GM12892 (cell line): ENCODE measurements around the gene ACTN1.

Source experiments
- DNase-seq: peaks from one replicate; pipeline ENCODE4 v3.0.0; 2011; ENCODE audit not compliant: insufficient read length
- FAIRE-seq: peaks from 2 replicates; lab custom pipeline; 2011; peaks lifted over from hg19 to GRCh38; lab: Jason Lieb, UNC
- POLR2A ChIP-seq: IDR thresholded peaks from 2 replicates; pipeline ENCODE4 v1.6.1; 2011; ENCODE audit warnings: low read depth, low read length, control low read depth
- POLR2AphosphoS5 ChIP-seq: IDR thresholded peaks from 2 replicates; pipeline ENCODE4 v1.6.1; 2011; ENCODE audit warnings: low read depth, low read length, control low read depth
- TAF1 ChIP-seq: IDR thresholded peaks from 2 replicates; pipeline ENCODE4 v1.6.1; 2011; ENCODE audit warnings: low read depth, mild to moderate bottlenecking, control low read depth, low read length, borderline replicate concordance

The ACTN1 gene

GRCh38 chr14:68927956-68928675 lies 51.0 kb downstream of the ACTN1 start:
- TF ChIP-seq POLR2AphosphoS5: no peak
- no peak for TF ChIP-seq TAF1
- TF ChIP-seq POLR2A: no peak
- DNase-seq (no peak), FAIRE-seq (no peak)

GRCh38 chr14:68927089-68927488 lies 52.0 kb downstream of the ACTN1 start:
- TF ChIP-seq POLR2AphosphoS5 (no peak), TAF1 (no peak), POLR2A (no peak)
- FAIRE-seq (no peak), DNase-seq (no peak)

GRCh38 chr14:68926236-68926635 lies 52.9 kb downstream of the ACTN1 start:
- DNase-seq: no peak
- no peak for TF ChIP-seq POLR2AphosphoS5
- no peak for TF ChIP-seq POLR2A
- no peak for TF ChIP-seq TAF1
- no peak for FAIRE-seq

GRCh38 chr14:68925373-68925772 lies 53.7 kb downstream of the ACTN1 start:
- TF ChIP-seq TAF1 (no peak), POLR2AphosphoS5 (no peak), POLR2A (no peak)
- no peak for FAIRE-seq
- DNase-seq: no peak

GRCh38 chr14:68924186-68925158 lies 54.6 kb downstream of the ACTN1 start:
- FAIRE-seq (no peak), DNase-seq (no peak)
- no peak for TF ChIP-seq POLR2AphosphoS5
- no peak for TF ChIP-seq POLR2A
- TF ChIP-seq TAF1: no peak

- TF ChIP-seq POLR2A (no peak), TAF1 (no peak), POLR2AphosphoS5 (no peak)
- DNase-seq: no peak
- FAIRE-seq: no peak
Observed at GRCh38 chr14:68922886-68923285, 56.2 kb downstream of the ACTN1 start.

- DNase-seq (no peak), FAIRE-seq (no peak)
- TF ChIP-seq TAF1 (no peak), POLR2A (no peak), POLR2AphosphoS5 (no peak)
Observed at GRCh38 chr14:68922201-68922621, 56.9 kb downstream of the ACTN1 start.

GRCh38 chr14:68921666-68922065 lies 57.4 kb downstream of the ACTN1 start:
- no peak for FAIRE-seq
- TF ChIP-seq TAF1: no peak
- TF ChIP-seq POLR2AphosphoS5: no peak
- no peak for TF ChIP-seq POLR2A
- DNase-seq: no peak

- no peak for DNase-seq
- no peak for FAIRE-seq
- TF ChIP-seq TAF1 (no peak), POLR2AphosphoS5 (no peak), POLR2A (no peak)
Observed at GRCh38 chr14:68921049-68921448, 58.1 kb downstream of the ACTN1 start.

GRCh38 chr14:68919129-68919927 lies 59.8 kb downstream of the ACTN1 start:
- no peak for DNase-seq
- no peak for FAIRE-seq
- TF ChIP-seq POLR2AphosphoS5 (no peak), TAF1 (no peak), POLR2A (no peak)

- FAIRE-seq (no peak), DNase-seq (no peak)
- TF ChIP-seq TAF1 (no peak), POLR2AphosphoS5 (no peak), POLR2A (no peak)
Observed at GRCh38 chr14:68918612-68919011, 60.5 kb downstream of the ACTN1 start.
